Osteocyte (in vitro differentiated cells): ENCODE results near the gene CSNK2A3. TPM values are rescaled to one million over a fixed set of nuclear protein-coding genes. Genes with fewer than 3 reads are reported as not detected.

Experiments
- DNase-seq: peaks from one replicate; pipeline ENCODE4 v3.0.0; 2021; ENCODE audit warnings: mixed read lengths; ENCODE audit not compliant: unreplicated experiment; ENCODE audit errors: extremely low spot score
- H3K27ac Mint-ChIP-seq: one replicate; pipeline ENCODE4 v1.8.0; 2021; ENCODE audit warnings: mild to moderate bottlenecking, mixed read lengths; ENCODE audit not compliant: unreplicated experiment
- H3K27me3 Mint-ChIP-seq: one replicate; pipeline ENCODE4 v1.8.0; 2021; ENCODE audit warnings: mixed read lengths; ENCODE audit not compliant: unreplicated experiment
- H3K36me3 Mint-ChIP-seq: one replicate; pipeline ENCODE4 v1.8.0; 2021; ENCODE audit warnings: mixed read lengths; ENCODE audit not compliant: unreplicated experiment
- H3K4me1 Mint-ChIP-seq: one replicate; pipeline ENCODE4 v1.8.0; 2021; ENCODE audit warnings: mixed read lengths; ENCODE audit not compliant: unreplicated experiment
- H3K4me3 Mint-ChIP-seq: one replicate; pipeline ENCODE4 v1.8.0; 2021; ENCODE audit warnings: mild to moderate bottlenecking, moderate library complexity, mixed read lengths; ENCODE audit not compliant: unreplicated experiment
- H3K9me3 Mint-ChIP-seq: one replicate; pipeline ENCODE4 v1.8.0; 2021; ENCODE audit warnings: mixed read lengths; ENCODE audit not compliant: unreplicated experiment
- total RNA-seq: library from RNA; stranded (reverse); gene quantifications from 2 replicates; pipeline ENCODE4 v1.2.1, GENCODE V29; 2021
- TF ChIP-seq, protein P1 (sequence below): fragments of 200-600 bp; sonication (generic); IDR thresholded peaks from 2 replicates; pipeline ENCODE4 v1.5.0; 2021; ENCODE audit warnings: antibody characterized with exemption, mild to moderate bottlenecking, moderate library complexity

CSNK2A3 gene
- total RNA-seq, 1 donor from 2014 or later: 2.1 TPM

GRCh38 chr11:11332141-11332710 is 20.8 kb downstream of the CSNK2A3 start:
- peaks cover 58% of the 10 kb centered on the region for H3K36me3 Mint-ChIP-seq

DNA sequence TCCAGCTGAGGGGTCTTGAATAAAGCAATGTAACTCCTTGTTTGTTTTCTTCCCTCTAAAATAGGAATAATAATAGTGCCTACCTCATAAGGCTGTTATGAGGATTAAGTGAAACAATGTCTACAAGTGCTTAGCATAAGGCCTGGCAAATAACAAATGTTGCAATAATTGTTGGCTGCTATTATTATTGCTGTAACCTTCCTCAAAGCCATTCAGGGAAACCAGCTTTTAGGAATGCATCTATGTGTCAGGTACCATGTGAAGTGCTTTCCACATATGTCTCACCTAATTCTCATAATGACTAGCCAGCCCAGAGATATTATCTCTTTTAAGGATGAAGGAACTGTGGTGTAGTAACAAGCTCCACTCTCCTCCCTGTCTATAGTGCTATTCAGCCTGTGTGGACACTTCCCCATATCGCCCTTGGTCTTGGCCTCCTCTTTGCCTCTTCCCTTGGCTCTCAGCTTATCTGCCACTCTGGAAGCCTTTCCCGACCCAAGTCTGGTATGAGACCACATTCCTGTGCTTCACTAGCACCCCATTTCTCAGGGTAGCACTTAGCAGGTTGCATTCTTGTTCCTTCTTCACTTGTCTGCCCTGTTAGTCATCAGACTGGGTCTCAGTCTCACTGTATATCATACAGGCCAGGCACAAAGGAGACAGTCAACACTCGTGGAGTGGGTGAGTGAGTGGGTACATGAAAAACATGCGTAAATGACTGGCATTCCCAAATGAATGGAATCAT is 23.8 kb downstream of the CSNK2A3 start:
- Mint-ChIP-seq H3K36me3 (peaks cover 64% of the 10 kb centered on the region), H3K27ac (no peak overlapping the region), H3K9me3 (peaks cover 3% of the 10 kb centered on the region), H3K4me3 (no peak overlapping the region), H3K27me3 (no peaks in the 10 kb centered on the region), H3K4me1 (no peaks in the 10 kb centered on the region)
- TF ChIP-seq, protein P1, sequence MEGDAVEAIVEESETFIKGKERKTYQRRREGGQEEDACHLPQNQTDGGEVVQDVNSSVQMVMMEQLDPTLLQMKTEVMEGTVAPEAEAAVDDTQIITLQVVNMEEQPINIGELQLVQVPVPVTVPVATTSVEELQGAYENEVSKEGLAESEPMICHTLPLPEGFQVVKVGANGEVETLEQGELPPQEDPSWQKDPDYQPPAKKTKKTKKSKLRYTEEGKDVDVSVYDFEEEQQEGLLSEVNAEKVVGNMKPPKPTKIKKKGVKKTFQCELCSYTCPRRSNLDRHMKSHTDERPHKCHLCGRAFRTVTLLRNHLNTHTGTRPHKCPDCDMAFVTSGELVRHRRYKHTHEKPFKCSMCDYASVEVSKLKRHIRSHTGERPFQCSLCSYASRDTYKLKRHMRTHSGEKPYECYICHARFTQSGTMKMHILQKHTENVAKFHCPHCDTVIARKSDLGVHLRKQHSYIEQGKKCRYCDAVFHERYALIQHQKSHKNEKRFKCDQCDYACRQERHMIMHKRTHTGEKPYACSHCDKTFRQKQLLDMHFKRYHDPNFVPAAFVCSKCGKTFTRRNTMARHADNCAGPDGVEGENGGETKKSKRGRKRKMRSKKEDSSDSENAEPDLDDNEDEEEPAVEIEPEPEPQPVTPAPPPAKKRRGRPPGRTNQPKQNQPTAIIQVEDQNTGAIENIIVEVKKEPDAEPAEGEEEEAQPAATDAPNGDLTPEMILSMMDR: no peak
- no peak for DNase-seq

More at GRCh38 chr11:11332141-11332710, 20.8 kb downstream of the CSNK2A3 start:
- Mint-ChIP-seq H3K4me3 (no peak overlapping the region), H3K27ac (no peak overlapping the region), H3K27me3 (no peaks in the 10 kb centered on the region), H3K9me3 (no peaks in the 10 kb centered on the region), H3K4me1 (peaks cover 6% of the 10 kb centered on the region)
- no peak for DNase-seq
- TF ChIP-seq, protein P1: no peak

- Mint-ChIP-seq H3K4me1 (no peaks in the 10 kb centered on the region), H3K27ac (no peak overlapping the region), H3K27me3 (no peaks in the 10 kb centered on the region), H3K4me3 (no peak overlapping the region), H3K36me3 (peaks cover 50% of the 10 kb centered on the region), H3K9me3 (peaks cover 7% of the 10 kb centered on the region)
- TF ChIP-seq, protein P1: no peak
- no peak for DNase-seq
Measured at GRCh38 chr11:11324090-11324489, 29.0 kb downstream of the CSNK2A3 start.

DNA sequence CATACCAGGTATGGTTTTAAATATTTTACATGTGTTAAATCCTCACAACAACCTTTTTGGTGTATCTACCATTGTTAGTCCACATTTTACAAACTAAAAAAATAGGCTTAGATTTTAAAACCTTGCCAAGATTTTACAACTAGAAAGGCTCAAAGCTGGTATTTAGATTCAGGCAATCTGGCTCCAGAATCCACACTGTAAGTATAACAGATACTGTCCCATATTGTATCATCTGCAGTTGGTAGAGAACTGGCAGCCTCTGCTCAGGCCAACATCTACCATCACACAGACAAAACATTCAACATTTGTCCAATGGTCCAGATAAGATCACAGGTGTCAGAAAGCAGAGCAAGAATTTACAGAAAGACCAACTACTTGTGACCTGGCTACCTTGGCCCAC is 30.9 kb downstream of the CSNK2A3 start:
- TF ChIP-seq, protein P1: no peak
- no peaks in the 10 kb centered on the region for H3K4me1 Mint-ChIP-seq

GRCh38 chr11:11320825-11321224 is 32.2 kb downstream of the CSNK2A3 start:
- no peaks in the 10 kb centered on the region for H3K27me3 Mint-ChIP-seq
- DNase-seq: no peak
- H3K4me1 Mint-ChIP-seq: no peaks in the 10 kb centered on the region
- no peak overlapping the region for H3K27ac Mint-ChIP-seq
- H3K36me3 Mint-ChIP-seq: peaks cover 48% of the 10 kb centered on the region
- no peak overlapping the region for H3K4me3 Mint-ChIP-seq
- TF ChIP-seq, protein P1: no peak
- peaks cover 11% of the 10 kb centered on the region for H3K9me3 Mint-ChIP-seq

More for the DNA sequence above, 30.9 kb downstream of the CSNK2A3 start:
- Mint-ChIP-seq H3K4me3 (no peak overlapping the region), H3K27me3 (no peaks in the 10 kb centered on the region), H3K9me3 (peaks cover 11% of the 10 kb centered on the region), H3K36me3 (peaks cover 56% of the 10 kb centered on the region), H3K27ac (no peak overlapping the region)
- no peak for DNase-seq
